ENCODE measurements around the gene TTN.

The TTN gene

DNA sequence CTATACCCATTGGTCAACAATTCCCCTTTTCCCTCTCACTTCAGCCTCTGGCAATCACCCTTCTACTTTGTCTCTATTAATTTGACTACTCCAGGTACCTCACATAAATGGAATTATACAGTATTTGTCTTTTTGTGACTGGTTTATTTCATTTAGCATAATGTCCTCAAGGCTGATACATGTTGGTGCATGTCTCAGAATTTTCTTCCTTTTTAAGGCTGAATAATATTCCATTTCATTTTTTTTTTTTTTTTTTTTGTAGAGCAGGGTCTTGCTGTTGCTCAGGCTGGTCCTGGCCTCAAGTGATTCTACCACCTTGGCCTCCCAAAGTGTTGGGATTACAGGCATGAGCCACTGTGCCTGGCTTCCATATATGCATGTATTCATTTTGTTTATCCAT is 330.7 kb downstream of the TTN start:
- ATAC-seq: no peak

More for the DNA sequence above, 330.7 kb downstream of the TTN start:
- TF ChIP-seq ZFP3 (CRISPR knock-in tag; IDR thresholded peaks at IDR 0.05) (no peak), CSDC2 (CRISPR knock-in tag; IDR thresholded peaks at IDR 0.05) (no peak), ISL1 (CRISPR knock-in tag; IDR thresholded peaks at IDR 0.05) (no peak), ESRRG (CRISPR knock-in tag; IDR thresholded peaks at IDR 0.05) (no peak), BACH2 (CRISPR knock-in tag; IDR thresholded peaks at IDR 0.05; ENCODE audit: borderline replicate concordance) (no peak), RARB (CRISPR knock-in tag; IDR thresholded peaks at IDR 0.05) (no peak), GLIS3 (CRISPR knock-in tag; IDR thresholded peaks at IDR 0.05) (no peak), PPARA (CRISPR knock-in tag; IDR thresholded peaks at IDR 0.05; ENCODE audit: borderline replicate concordance) (no peak)
- TF ChIP-seq, protein P1, sequence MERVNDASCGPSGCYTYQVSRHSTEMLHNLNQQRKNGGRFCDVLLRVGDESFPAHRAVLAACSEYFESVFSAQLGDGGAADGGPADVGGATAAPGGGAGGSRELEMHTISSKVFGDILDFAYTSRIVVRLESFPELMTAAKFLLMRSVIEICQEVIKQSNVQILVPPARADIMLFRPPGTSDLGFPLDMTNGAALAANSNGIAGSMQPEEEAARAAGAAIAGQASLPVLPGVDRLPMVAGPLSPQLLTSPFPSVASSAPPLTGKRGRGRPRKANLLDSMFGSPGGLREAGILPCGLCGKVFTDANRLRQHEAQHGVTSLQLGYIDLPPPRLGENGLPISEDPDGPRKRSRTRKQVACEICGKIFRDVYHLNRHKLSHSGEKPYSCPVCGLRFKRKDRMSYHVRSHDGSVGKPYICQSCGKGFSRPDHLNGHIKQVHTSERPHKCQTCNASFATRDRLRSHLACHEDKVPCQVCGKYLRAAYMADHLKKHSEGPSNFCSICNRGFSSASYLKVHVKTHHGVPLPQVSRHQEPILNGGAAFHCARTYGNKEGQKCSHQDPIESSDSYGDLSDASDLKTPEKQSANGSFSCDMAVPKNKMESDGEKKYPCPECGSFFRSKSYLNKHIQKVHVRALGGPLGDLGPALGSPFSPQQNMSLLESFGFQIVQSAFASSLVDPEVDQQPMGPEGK (CRISPR knock-in tag; IDR thresholded peaks at IDR 0.05; ENCODE audit: borderline replicate concordance): no peak
- TF ChIP-seq, protein P2, sequence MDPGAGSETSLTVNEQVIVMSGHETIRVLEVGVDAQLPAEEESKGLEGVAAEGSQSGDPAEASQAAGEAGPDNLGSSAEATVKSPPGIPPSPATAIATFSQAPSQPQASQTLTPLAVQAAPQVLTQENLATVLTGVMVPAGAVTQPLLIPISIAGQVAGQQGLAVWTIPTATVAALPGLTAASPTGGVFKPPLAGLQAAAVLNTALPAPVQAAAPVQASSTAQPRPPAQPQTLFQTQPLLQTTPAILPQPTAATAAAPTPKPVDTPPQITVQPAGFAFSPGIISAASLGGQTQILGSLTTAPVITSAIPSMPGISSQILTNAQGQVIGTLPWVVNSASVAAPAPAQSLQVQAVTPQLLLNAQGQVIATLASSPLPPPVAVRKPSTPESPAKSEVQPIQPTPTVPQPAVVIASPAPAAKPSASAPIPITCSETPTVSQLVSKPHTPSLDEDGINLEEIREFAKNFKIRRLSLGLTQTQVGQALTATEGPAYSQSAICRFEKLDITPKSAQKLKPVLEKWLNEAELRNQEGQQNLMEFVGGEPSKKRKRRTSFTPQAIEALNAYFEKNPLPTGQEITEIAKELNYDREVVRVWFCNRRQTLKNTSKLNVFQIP (CRISPR knock-in tag; IDR thresholded peaks at IDR 0.05; ENCODE audit: borderline replicate concordance, low read depth): no peak

Measured in SK-N-SH treated with all-trans-retinoic acid at 6 μM for 48 hours (cell line).